Mesenchymal stem cell (in vitro differentiated cells and primary cell): ENCODE results near the gene PRMT1. TPM values are rescaled to one million over a fixed set of nuclear protein-coding genes. Genes with fewer than 3 reads are reported as not detected.
A peak's percentile ranks its signal among the peaks of the same experiment; 100 is the strongest.

Experiments
- DNase-seq: peaks from one replicate; pipeline ENCODE4 v3.0.0-alpha.2; 2013
- H2AFZ ChIP-seq: one replicate; pipeline ENCODE4 v1.6.1; 2013; ENCODE audit warnings: low read depth, mild to moderate bottlenecking, control low read depth, inconsistent platforms, low read length, moderate library complexity
- H2AK5ac ChIP-seq: 2 replicates; pipeline ENCODE4 v1.6.1; 2013; ENCODE audit warnings: low read length, moderate library complexity, mild to moderate bottlenecking, inconsistent platforms; ENCODE audit not compliant: severe bottlenecking
- H2BK120ac ChIP-seq: one replicate; pipeline ENCODE4 v1.6.1; 2013; ENCODE audit warnings: low read depth, mild to moderate bottlenecking, inconsistent platforms, low read length, moderate library complexity
- H2BK12ac ChIP-seq, 2 experiments: one replicate each; pipeline ENCODE4 v1.6.1; 2013; ENCODE audit warnings: inconsistent platforms in 2 of 2, low read length in 2 of 2, mild to moderate bottlenecking in 2 of 2, moderate library complexity in 2 of 2, control low read depth in 1 of 2
- H2BK15ac ChIP-seq: one replicate; pipeline ENCODE4 v1.6.1; 2013; ENCODE audit warnings: mild to moderate bottlenecking, low read depth, inconsistent platforms; ENCODE audit not compliant: poor library complexity, severe bottlenecking
- H2BK5ac ChIP-seq: 2 replicates; pipeline ENCODE4 v1.6.1; 2013; ENCODE audit warnings: low read depth, mild to moderate bottlenecking, low read length, control low read depth, inconsistent platforms; ENCODE audit not compliant: poor library complexity, severe bottlenecking
- H3K14ac ChIP-seq, 2 experiments: one replicate each; pipeline ENCODE4 v1.6.1; 2013; ENCODE audit warnings: inconsistent platforms in 2 of 2, low read length in 2 of 2, control low read depth in 1 of 2, mild to moderate bottlenecking in 1 of 2, moderate library complexity in 1 of 2
- H3K18ac ChIP-seq, 2 experiments: one replicate each; pipeline ENCODE4 v1.6.1; 2013; ENCODE audit warnings: inconsistent platforms in 2 of 2, low read length in 2 of 2, control low read depth in 1 of 2, low read depth in 1 of 2, mild to moderate bottlenecking in 1 of 2
- H3K23ac ChIP-seq, 2 experiments: one replicate each; pipeline ENCODE4 v1.6.1; 2013; ENCODE audit warnings: inconsistent platforms in 2 of 2, low read length in 2 of 2, mild to moderate bottlenecking in 2 of 2, moderate library complexity in 2 of 2, control low read depth in 1 of 2
- H3K27ac ChIP-seq: 2 replicates; pipeline ENCODE4 v1.5.1; 2013; ENCODE audit warnings: mild to moderate bottlenecking, moderate library complexity, low read length, control low read depth, inconsistent platforms; ENCODE audit not compliant: poor library complexity, severe bottlenecking
- H3K27me3 ChIP-seq, 2 experiments: 2 replicates each; pipeline versions ENCODE4 v1.6.1 to v1.7.0; 2013; ENCODE audit warnings: low read length in 2 of 2, mild to moderate bottlenecking in 2 of 2, moderate library complexity in 2 of 2, control low read depth in 1 of 2, inconsistent platforms in 1 of 2; ENCODE audit not compliant: control insufficient read depth in 1 of 2, insufficient read depth in 1 of 2
- H3K36me3 ChIP-seq, 2 experiments: 2 replicates each; pipeline versions ENCODE4 v1.6.1 to v1.7.0; 2013; ENCODE audit warnings: low read length in 2 of 2, control low read depth in 1 of 2, inconsistent platforms in 1 of 2, low read depth in 1 of 2, mild to moderate bottlenecking in 1 of 2; ENCODE audit not compliant: insufficient read depth in 2 of 2, control insufficient read depth in 1 of 2
- H3K4ac ChIP-seq, 2 experiments: one replicate each; pipeline ENCODE4 v1.6.1; 2013; ENCODE audit warnings: inconsistent platforms in 2 of 2, low read length in 2 of 2, mild to moderate bottlenecking in 2 of 2, moderate library complexity in 2 of 2, control low read depth in 1 of 2, low read depth in 1 of 2
- H3K4me1 ChIP-seq: 2 replicates; pipeline ENCODE4 v1.6.1; 2013; ENCODE audit warnings: low read depth, low read length, control low read depth; ENCODE audit not compliant: control insufficient read depth, insufficient read depth
- H3K4me2 ChIP-seq: 2 replicates; pipeline ENCODE4 v1.6.1; 2013; ENCODE audit warnings: low read length, mild to moderate bottlenecking, inconsistent platforms; ENCODE audit not compliant: poor library complexity, severe bottlenecking
- H3K4me3 ChIP-seq, 2 experiments: 2 replicates each; pipeline versions ENCODE4 v1.5.1 to v1.7.0; 2013; ENCODE audit warnings: low read length in 2 of 2, mild to moderate bottlenecking in 2 of 2, control low read depth in 1 of 2, low read depth in 1 of 2; ENCODE audit not compliant: insufficient read depth in 1 of 2
- H3K79me1 ChIP-seq: replicated peaks from 2 replicates; pipeline ENCODE4 v1.6.1; 2013; ENCODE audit warnings: mild to moderate bottlenecking, control low read depth, low read length, inconsistent platforms; ENCODE audit not compliant: poor library complexity, severe bottlenecking
- H3K9ac ChIP-seq: 2 replicates; pipeline ENCODE4 v1.7.0; 2013; ENCODE audit warnings: mild to moderate bottlenecking, low read length, moderate library complexity
- H3K9me3 ChIP-seq: 2 replicates; pipeline ENCODE4 v1.7.0; 2013; ENCODE audit warnings: mild to moderate bottlenecking, low read length; ENCODE audit not compliant: control insufficient read depth
- H4K8ac ChIP-seq: one replicate; pipeline ENCODE4 v1.6.1; 2013; ENCODE audit warnings: inconsistent platforms, mild to moderate bottlenecking, low read length, moderate library complexity
- H4K91ac ChIP-seq: one replicate; pipeline ENCODE4 v1.6.1; 2013; ENCODE audit warnings: mild to moderate bottlenecking, low read length, inconsistent platforms
- WGBS: methylation state at CpG from one replicate; pipeline ENCODE4 v1.1.7; 2013; ENCODE audit warnings: mixed read lengths; 5-methylcytosine and 5-hydroxymethylcytosine counted together
- polyA plus RNA-seq, 2 experiments: library from polyadenylated mRNA; stranded (reverse); fragments of 200-250 nt; gene quantifications; one replicate each; pipeline ENCODE4 v1.2.3, GENCODE V29; 2013

The PRMT1 gene
- polyA plus RNA-seq (2013, experiment 1 of 2) = 111 TPM
- 103 TPM for polyA plus RNA-seq (2013, experiment 2 of 2)

- Histone ChIP-seq H3K23ac (peak within 1 kb of the TSS; percentile 97 to 100), H2BK5ac (peak within 1 kb of the TSS; percentile 98), H2AFZ (peak within 1 kb of the TSS; percentile 77), H2AK5ac (peak within 1 kb of the TSS; percentile 88), H3K36me3 (peaks cover 12 to 28% of the 10 kb centered on the region in 2 experiments), H3K9ac (peak within 1 kb of the TSS; percentile 98), H3K79me1 (no peaks in the 10 kb centered on the region), H3K4me3 (peak within 1 kb of the TSS; percentile 98 to 99), H3K9me3 (no peaks in the 10 kb centered on the region), H3K14ac (peak within 1 kb of the TSS; percentile 4 to 99), H4K8ac (peak within 1 kb of the TSS; percentile 96), H2BK120ac (no peak within 1 kb of the TSS), H2BK12ac (peak within 1 kb of the TSS; percentile 82 to 87), H3K27ac (peak within 1 kb of the TSS; percentile 96), H2BK15ac (peak within 1 kb of the TSS; percentile 96), H3K4me1 (peaks cover 35% of the 10 kb centered on the region), H4K91ac (peak within 1 kb of the TSS; percentile 96), H3K27me3 (no peaks in the 10 kb centered on the region), H3K18ac (peak within 1 kb of the TSS; percentile 98 to 100), H3K4me2 (peak within 1 kb of the TSS; percentile 98), H3K4ac (peak within 1 kb of the TSS; percentile 99)
- 3% methylated on average over 24 of the region's 57 CpGs for WGBS
- no peak for DNase-seq
These were observed at the start of gene PRMT1 for GRCh38 chr19:49677231-49677900. Gene PRMT1 (plus strand): TSS chr19:49677271. CDS start chr19:49677281, 10 bp downstream.

GRCh38 chr19:49629659-49630058 lies 47.4 kb upstream of the PRMT1 start:
- Histone ChIP-seq H3K36me3 (peaks cover 24 to 42% of the 10 kb centered on the region in 2 experiments), H4K8ac (no peak overlapping the region), H3K4me2 (no peak overlapping the region), H3K4me3 (no peak overlapping the region), H3K9me3 (no peaks in the 10 kb centered on the region), H3K14ac (no peak overlapping the region), H2AFZ (no peak overlapping the region), H2BK120ac (no peak overlapping the region), H4K91ac (no peak overlapping the region), H3K18ac (no peak overlapping the region), H3K27me3 (no peaks in the 10 kb centered on the region), H3K4me1 (peaks cover 14% of the 10 kb centered on the region), H2BK15ac (no peak overlapping the region), H3K27ac (no peak overlapping the region), H3K23ac (no peak overlapping the region), H3K4ac (no peak overlapping the region), H3K9ac (no peak overlapping the region), H2BK12ac (no peak overlapping the region), H2BK5ac (no peak overlapping the region), H3K79me1 (peaks cover 6% of the 10 kb centered on the region), H2AK5ac (no peak overlapping the region)
- no peak for DNase-seq
- WGBS = 97% methylated on average over 9 of the region's 9 CpGs

- Histone ChIP-seq H3K4me1 (peaks cover 20% of the 10 kb centered on the region), H3K9ac (peak overlapping the region; percentile 13), H3K79me1 (no peaks in the 10 kb centered on the region), H4K8ac (no peak overlapping the region), H2AFZ (no peak overlapping the region), H2BK12ac (no peak overlapping the region), H3K27ac (no peak overlapping the region), H4K91ac (no peak overlapping the region), H2BK5ac (no peak overlapping the region), H3K4me2 (no peak overlapping the region), H2BK15ac (no peak overlapping the region), H3K9me3 (no peaks in the 10 kb centered on the region), H3K36me3 (peaks cover 30 to 38% of the 10 kb centered on the region in 2 experiments), H3K4me3 (no peak overlapping the region), H3K27me3 (no peaks in the 10 kb centered on the region), H3K4ac (no peak overlapping the region), H2AK5ac (no peak overlapping the region), H3K18ac (no peak overlapping the region), H3K23ac (no peak overlapping the region), H3K14ac (no peak overlapping the region), H2BK120ac (no peak overlapping the region)
- no peak for DNase-seq
- WGBS = 96% methylated on average over 7 of the region's 9 CpGs
These were observed 46.0 kb upstream of the PRMT1 start for GRCh38 chr19:49631014-49631588.

- no peak overlapping the region for H2AK5ac ChIP-seq
- no peak overlapping the region for H3K4ac ChIP-seq
- no peak overlapping the region for H2BK5ac ChIP-seq
- no peak overlapping the region for H3K27ac ChIP-seq
- H2BK12ac ChIP-seq = no peak overlapping the region
- WGBS = 97% methylated on average over 18 of the region's 19 CpGs
- no peak overlapping the region for H4K91ac ChIP-seq
- no peak overlapping the region for H3K4me3 ChIP-seq
- no peak overlapping the region for H4K8ac ChIP-seq
- no peaks in the 10 kb centered on the region for H3K79me1 ChIP-seq
- no peak overlapping the region for H3K9ac ChIP-seq
- peaks cover 26% of the 10 kb centered on the region for H3K4me1 ChIP-seq
- H2AFZ ChIP-seq = no peak overlapping the region
- H3K4me2 ChIP-seq = no peak overlapping the region
- H3K36me3 ChIP-seq = peaks cover 30 to 38% of the 10 kb centered on the region in 2 experiments
- DNase-seq = no peak
- H3K14ac ChIP-seq = no peak overlapping the region
- no peak overlapping the region for H3K18ac ChIP-seq
- no peak overlapping the region for H2BK15ac ChIP-seq
- H3K9me3 ChIP-seq = no peaks in the 10 kb centered on the region
- no peak overlapping the region for H2BK120ac ChIP-seq
- no peak overlapping the region for H3K23ac ChIP-seq
- no peaks in the 10 kb centered on the region for H3K27me3 ChIP-seq
These were observed 45.4 kb upstream of the PRMT1 start for GRCh38 chr19:49631610-49632192.
